ENCODE measurements around the gene JOSD2.

- no peak for TF ChIP-seq POLR2AphosphoS5 (IDR thresholded peaks at IDR 0.05; ENCODE audit: low read depth, low read length)
- no peak for TF ChIP-seq REST (IDR thresholded peaks at IDR 0.05; ENCODE audit: insufficient read depth in 1 of 2, low read depth in 2 of 2, low read length in 2 of 2)
- TF ChIP-seq FOXP2 (optimal IDR thresholded peaks at IDR 0.05; ENCODE audit: borderline replicate concordance, extremely low read depth, extremely low read length, insufficient read depth), result no peak
Observed at GRCh38 chr19:50482271-50482855, 28.6 kb downstream of the JOSD2 start.
